HCT116 (cell line): Measurements from ENCODE around the gene WDR64. TPM values are rescaled to one million over a fixed set of nuclear protein-coding genes. Genes with fewer than 3 reads are reported as not detected.

ENCODE experiments used
- ATAC-seq: fragments of 200-7000 bp; cut with Tn5 transposase; 2 replicates; pipeline ENCODE4 v1.9.1; 2020; ENCODE audit warnings: mild to moderate bottlenecking, moderate library complexity
- BruUV-seq: library from RNA; stranded (reverse); fragments of 400-500 nt; replicated peaks from 2 replicates; lab custom pipeline; 2021; lab: Mats Ljungman, UMichigan
- CTCF ChIA-PET: fragments of 300-600 bp; sonication (Branson Sonifier 250); formaldehyde crosslinking; loops from one replicate; lab custom pipeline; 2021; ENCODE audit warnings: antibody characterized with exemption; lab: Charles Lee
- POLR2A ChIA-PET: fragments of 300-600, 350-600 bp; sonication (Branson Sonifier 250); formaldehyde crosslinking; loops from one replicate; lab custom pipeline; 2021; ENCODE audit warnings: antibody characterized with exemption; lab: Charles Lee
- RAD21 ChIA-PET, 2 experiments: fragments of 300-600 bp; sonication (Branson Sonifier 250); formaldehyde crosslinking; loops; one replicate each; lab custom pipeline; 2023; ENCODE audit warnings: low total read pairs in 2 of 2; ENCODE audit not compliant: uncharacterized antibody in 2 of 2, unreplicated experiment in 2 of 2, low non-redundant PET in 1 of 2; lab: Charles Lee
- DNase-seq: peaks from one replicate; pipeline ENCODE4 v3.0.0-alpha.2; 2010; ENCODE audit warnings: low read depth, low spot score
- H2AFZ ChIP-seq: fragments of 200-600 bp; shearing (Covaris generic), sonication (generic); 2 replicates; pipeline ENCODE4 v1.6.1; 2017; ENCODE audit warnings: low read depth, mixed run types, mixed read lengths, antibody characterized with exemption, low read length; ENCODE audit not compliant: poor library complexity, severe bottlenecking
- H3K27ac ChIP-seq: 2 replicates; pipeline ENCODE4 v1.5.1; 2012; ENCODE audit warnings: low read depth, low read length
- H3K27me3 ChIP-seq: fragments of 200-600 bp; sonication (generic); 2 replicates; pipeline ENCODE4 v1.6.1; 2016; ENCODE audit warnings: mixed run types, low read length, mixed read lengths; ENCODE audit not compliant: insufficient read depth
- H3K36me3 ChIP-seq, 2 experiments: fragments of 200-500 bp in 1 of 2; fragments of 200-600 bp in 1 of 2; sonication (Bioruptor generic) in 1 of 2; sonication (generic) in 1 of 2; 2 replicates each; pipeline versions ENCODE4 v1.5.1 to v1.6.1; 2014 to 2016; ENCODE audit warnings: low read length in 2 of 2, inconsistent platforms in 1 of 2, mixed read lengths in 1 of 2, mixed run types in 1 of 2; ENCODE audit not compliant: insufficient read depth in 2 of 2, control insufficient read depth in 1 of 2
- H3K4me1 ChIP-seq, 2 experiments: fragments of 200-600 bp in 1 of 2; sonication (generic) in 1 of 2; 2 replicates each; pipeline versions ENCODE4 v1.5.1 to v1.6.1; 2012 to 2017; ENCODE audit warnings: low read length in 2 of 2, inconsistent platforms in 1 of 2, mild to moderate bottlenecking in 1 of 2, mixed read lengths in 1 of 2, mixed run types in 1 of 2, moderate library complexity in 1 of 2; ENCODE audit not compliant: insufficient read depth in 2 of 2, control insufficient read depth in 1 of 2
- H3K4me2 ChIP-seq: fragments of 200-600 bp; sonication (generic); 2 replicates; pipeline ENCODE4 v1.6.1; 2017; ENCODE audit warnings: mixed run types, low read length, mixed read lengths
- H3K4me3 ChIP-seq, 2 experiments: fragments of 200-600 bp in 1 of 2; sonication (generic) in 1 of 2; replicated peaks in 1 of 2; 2 replicates each; pipeline ENCODE4 v1.5.1; 2011 to 2016; ENCODE audit warnings: low read length in 2 of 2, control low read depth in 1 of 2, low read depth in 1 of 2, mild to moderate bottlenecking in 1 of 2, mixed read lengths in 1 of 2, mixed run types in 1 of 2
- H3K79me2 ChIP-seq: fragments of 200-600 bp; sonication (generic); 2 replicates; pipeline ENCODE4 v1.6.1; 2017; ENCODE audit warnings: mild to moderate bottlenecking, mixed run types, low read length, moderate library complexity, mixed read lengths; ENCODE audit not compliant: insufficient read depth
- H3K9ac ChIP-seq: fragments of 200-600 bp; sonication (generic); 2 replicates; pipeline ENCODE4 v1.6.1; 2016; ENCODE audit warnings: low read length, mixed read lengths
- H3K9me2 ChIP-seq: fragments of 200-600 bp; sonication (generic), shearing (Covaris generic); 2 replicates; pipeline ENCODE4 v1.6.1; 2017; ENCODE audit warnings: mixed run types, mild to moderate bottlenecking, moderate library complexity; ENCODE audit not compliant: insufficient read depth
- H3K9me3 ChIP-seq, 2 experiments: fragments of 200-500 bp in 1 of 2; fragments of 200-600 bp in 1 of 2; sonication (Bioruptor generic) in 1 of 2; sonication (generic) in 1 of 2; 2 replicates each; pipeline ENCODE4 v1.6.1; 2014 to 2017; ENCODE audit warnings: low read length in 2 of 2, mixed read lengths in 2 of 2, inconsistent platforms in 1 of 2, low read depth in 1 of 2, mild to moderate bottlenecking in 1 of 2, mixed run types in 1 of 2, moderate library complexity in 1 of 2; ENCODE audit not compliant: control insufficient read depth in 1 of 2, insufficient read depth in 1 of 2
- H4K20me1 ChIP-seq: fragments of 200-600 bp; sonication (generic), shearing (Covaris generic); 2 replicates; pipeline ENCODE4 v1.6.1; 2017; ENCODE audit warnings: mixed run types, mild to moderate bottlenecking, moderate library complexity; ENCODE audit not compliant: insufficient read depth
- EZH2 ChIP-seq: fragments of 200-600 bp; sonication (generic); IDR thresholded peaks from 2 replicates; pipeline ENCODE4 v1.6.1; 2017; ENCODE audit warnings: antibody characterized with exemption, mixed run types
- FOSL1 ChIP-seq: IDR thresholded peaks from 2 replicates; pipeline ENCODE4 v1.6.1; 2012; ENCODE audit warnings: low read depth
- JUND ChIP-seq: IDR thresholded peaks from 2 replicates; pipeline ENCODE4 v1.6.1; 2012
- POLR2AphosphoS5 ChIP-seq: IDR thresholded peaks from 2 replicates; pipeline ENCODE4 v1.6.1; 2011; ENCODE audit warnings: mild to moderate bottlenecking, low read depth, low read length, moderate library complexity
- RAD21 ChIP-seq: IDR thresholded peaks from 2 replicates; pipeline ENCODE4 v1.6.1; 2012; ENCODE audit warnings: low read depth, mild to moderate bottlenecking
- SP1 ChIP-seq: IDR thresholded peaks from 2 replicates; pipeline ENCODE4 v1.6.1; 2012; ENCODE audit warnings: low read depth
- TCF7L2 ChIP-seq: IDR thresholded peaks from 2 replicates; pipeline ENCODE4 v1.7.0; 2011; ENCODE audit warnings: borderline replicate concordance, inconsistent platforms; ENCODE audit not compliant: insufficient read depth, insufficient read length; ENCODE audit errors: extremely low read depth
- YY1 ChIP-seq: IDR thresholded peaks from 2 replicates; pipeline ENCODE4 v1.6.1; 2011; ENCODE audit warnings: low read length, low read depth, moderate library complexity, mild to moderate bottlenecking; ENCODE audit not compliant: insufficient replicate concordance; ENCODE audit errors: extremely low read depth
- ZFX ChIP-seq: fragments of 450-650 bp; IDR thresholded peaks from 2 replicates; pipeline ENCODE4 v1.6.1; 2017
- ZNF274 ChIP-seq: fragments of 200-500 bp; sonication (Bioruptor generic); IDR thresholded peaks from 2 replicates; pipeline ENCODE4 v1.6.1; 2014; ENCODE audit warnings: mild to moderate bottlenecking, low read depth, low read length, inconsistent platforms
- intact Hi-C: fragments of 100-400 bp; cut with micrococcal nuclease; formaldehyde crosslinking; loops from 2 replicates; pipeline ENCODE4 v1.10.0; 2022
- total RNA-seq: library from RNA; stranded (reverse); gene quantifications from one replicate; pipeline ENCODE4 v1.2.1, GENCODE V29; 2021; ENCODE audit not compliant: unreplicated experiment
- TF ChIP-seq, protein P1 (sequence below): IDR thresholded peaks from 2 replicates; pipeline ENCODE4 v1.6.1; 2012; ENCODE audit warnings: low read depth

WDR64 gene
- total RNA-seq, 1 experiment from 2014 or later, result not detected

GRCh38 chr1:241637046-241637590, 15.0 kb upstream of the WDR64 start:
- Histone ChIP-seq H3K4me2 (no peak overlapping the region), H3K9me3 (no peaks in the 10 kb centered on the region), H4K20me1 (no peaks in the 10 kb centered on the region), H3K4me3 (no peak overlapping the region), H3K79me2 (peaks cover 21% of the 10 kb centered on the region; the same call in 1 of the 2 replicates), H3K9me2 (no peaks in the 10 kb centered on the region), H3K9ac (no peak overlapping the region), H3K36me3 (peaks cover 7 to 11% of the 10 kb centered on the region in 2 experiments; a peak in 3 of 4 replicates), H3K27me3 (no peaks in the 10 kb centered on the region), H3K27ac (no peak overlapping the region), H3K4me1 (peaks cover 5 to 25% of the 10 kb centered on the region in 2 experiments; a peak in 3 of 4 replicates), H2AFZ (no peak overlapping the region)
- DNase-seq, result no peak
- no peak for ATAC-seq
- CTCF ChIA-PET, result no interaction called here
- BruUV-seq, result no TSS peak
- POLR2A ChIA-PET, result no interaction called here
- intact Hi-C loops, result no loop called here
- TF ChIP-seq RAD21, result no peak
- TF ChIP-seq POLR2AphosphoS5, result no peak
- no peak for TF ChIP-seq YY1
- TF ChIP-seq FOSL1, result no peak
- TF ChIP-seq, protein P1, sequence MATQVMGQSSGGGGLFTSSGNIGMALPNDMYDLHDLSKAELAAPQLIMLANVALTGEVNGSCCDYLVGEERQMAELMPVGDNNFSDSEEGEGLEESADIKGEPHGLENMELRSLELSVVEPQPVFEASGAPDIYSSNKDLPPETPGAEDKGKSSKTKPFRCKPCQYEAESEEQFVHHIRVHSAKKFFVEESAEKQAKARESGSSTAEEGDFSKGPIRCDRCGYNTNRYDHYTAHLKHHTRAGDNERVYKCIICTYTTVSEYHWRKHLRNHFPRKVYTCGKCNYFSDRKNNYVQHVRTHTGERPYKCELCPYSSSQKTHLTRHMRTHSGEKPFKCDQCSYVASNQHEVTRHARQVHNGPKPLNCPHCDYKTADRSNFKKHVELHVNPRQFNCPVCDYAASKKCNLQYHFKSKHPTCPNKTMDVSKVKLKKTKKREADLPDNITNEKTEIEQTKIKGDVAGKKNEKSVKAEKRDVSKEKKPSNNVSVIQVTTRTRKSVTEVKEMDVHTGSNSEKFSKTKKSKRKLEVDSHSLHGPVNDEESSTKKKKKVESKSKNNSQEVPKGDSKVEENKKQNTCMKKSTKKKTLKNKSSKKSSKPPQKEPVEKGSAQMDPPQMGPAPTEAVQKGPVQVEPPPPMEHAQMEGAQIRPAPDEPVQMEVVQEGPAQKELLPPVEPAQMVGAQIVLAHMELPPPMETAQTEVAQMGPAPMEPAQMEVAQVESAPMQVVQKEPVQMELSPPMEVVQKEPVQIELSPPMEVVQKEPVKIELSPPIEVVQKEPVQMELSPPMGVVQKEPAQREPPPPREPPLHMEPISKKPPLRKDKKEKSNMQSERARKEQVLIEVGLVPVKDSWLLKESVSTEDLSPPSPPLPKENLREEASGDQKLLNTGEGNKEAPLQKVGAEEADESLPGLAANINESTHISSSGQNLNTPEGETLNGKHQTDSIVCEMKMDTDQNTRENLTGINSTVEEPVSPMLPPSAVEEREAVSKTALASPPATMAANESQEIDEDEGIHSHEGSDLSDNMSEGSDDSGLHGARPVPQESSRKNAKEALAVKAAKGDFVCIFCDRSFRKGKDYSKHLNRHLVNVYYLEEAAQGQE, result no peak
- no peak for TF ChIP-seq ZNF274
- no peak for TF ChIP-seq EZH2
- no peak for TF ChIP-seq TCF7L2
- no peak for TF ChIP-seq JUND
- no peak for TF ChIP-seq SP1
- TF ChIP-seq ZFX, result no peak
- RAD21 ChIA-PET, result no interaction called here
